K562 (cell line): Measurements from ENCODE around the gene SLC2A13. TPM values are rescaled to one million over a fixed set of nuclear protein-coding genes. Genes with fewer than 3 reads are reported as not detected.
A peak's percentile ranks its signal among the peaks of the same experiment; 100 is the strongest.

Experiments used
- DEAF1 ChIP-seq: fragments of 450-650 bp; formaldehyde crosslinking; IDR thresholded peaks from 2 replicates; pipeline ENCODE4 v1.4.0; 2020; ENCODE audit warnings: mild to moderate bottlenecking, moderate library complexity
- E2F6 ChIP-seq, 2 experiments: IDR thresholded peaks; 2 replicates each; pipeline ENCODE4 v1.6.1; 2011; ENCODE audit warnings: borderline replicate concordance in 1 of 2, control low read depth in 1 of 2, low read depth in 1 of 2, low read length in 1 of 2, mild to moderate bottlenecking in 1 of 2, mixed read lengths in 1 of 2, moderate library complexity in 1 of 2; ENCODE audit not compliant: insufficient read depth in 1 of 2, insufficient read length in 1 of 2, poor library complexity in 1 of 2, severe bottlenecking in 1 of 2; ENCODE audit errors: extremely low read depth in 1 of 2
- HCFC1 ChIP-seq: IDR thresholded peaks from 2 replicates; pipeline ENCODE4 v1.6.1; 2012; ENCODE audit warnings: low read depth, low read length, improper control_type of control experiment
- MGA ChIP-seq: fragments of 450-650 bp; IDR thresholded peaks from 2 replicates; pipeline ENCODE4 v1.6.1; 2016; ENCODE audit warnings: mild to moderate bottlenecking, moderate library complexity
- RAD21 ChIP-seq, 2 experiments: fragments of 250-450 bp in 1 of 2; fragments of 450-650 bp in 1 of 2; sonication (Bioruptor Pico) in 1 of 2; formaldehyde crosslinking in 1 of 2; IDR thresholded peaks in 1 of 2; conservative IDR thresholded peaks in 1 of 2; 2 replicates each; pipeline versions ENCODE4 v1.4.0 to v1.8.0; 2020 to 2022; ENCODE audit warnings: mild to moderate bottlenecking in 2 of 2, moderate library complexity in 1 of 2
- RB1 ChIP-seq: fragments of 450-650 bp; IDR thresholded peaks from 2 replicates; pipeline ENCODE4 v1.6.1; 2017; ENCODE audit warnings: low read depth, mild to moderate bottlenecking
- RBM39 ChIP-seq: fragments of 200-400 bp; formaldehyde crosslinking; optimal IDR thresholded peaks from 2 replicates; pipeline ENCODE3; 2018; ENCODE audit warnings: low read depth, low read length
- XRCC5 ChIP-seq: fragments of 200-400 bp; formaldehyde crosslinking; IDR thresholded peaks from 2 replicates; pipeline ENCODE4 v1.6.1; 2017; ENCODE audit warnings: low read depth, mild to moderate bottlenecking, low read length
- ZNF57 ChIP-seq: fragments of 450-650 bp; formaldehyde crosslinking; IDR thresholded peaks from 2 replicates; pipeline ENCODE4 v1.4.0; 2020; ENCODE audit warnings: mild to moderate bottlenecking, moderate library complexity
- polyA plus RNA-seq, 8 experiments: library from polyadenylated mRNA; depleted of rRNA in 4 of 8; stranded (reverse) in 5 of 8; unstranded in 3 of 8; fragments of >200 nt; fragmentation: Nextera tagmentation in 2 of 8; fragmentation: Illumina TruSeq in 1 of 8; extraction: Ambion mirVana in 2 of 8; extraction: Trizol in 1 of 8; gene quantifications; 2 replicates each; pipeline versions ENCODE4 v1.2.1 to v1.2.3, GENCODE V29; 2011 to 2014; ENCODE audit warnings: inconsistent platforms in 1 of 8, missing spikeins in 1 of 8
- total RNA-seq, 7 experiments: library from RNA; depleted of rRNA in 6 of 7; stranded (reverse); fragments of >200 nt in 6 of 7; fragmentation: Illumina TruSeq in 2 of 7; extraction: Trizol in 2 of 7; gene quantifications; 2 replicates each; pipeline versions ENCODE4 v1.2.1 to v1.2.3, GENCODE V29; 2011 to 2021; ENCODE audit warnings: low replicate concordance in 1 of 7

The SLC2A13 gene
- total and polyA plus RNA-seq, 9 of the 15 experiments (the other 6 are each of a cell fraction or from before 2014, with no cell fraction given), result 1.7 to 12.4 (median 9.0) TPM

- TF ChIP-seq RAD21 (CRISPR knock-in tag; conservative IDR thresholded peaks at IDR 0.05 in 1 of 2, IDR thresholded peaks at IDR 0.05 in 1 of 2) (peak; percentile 75 to 88), MGA (peak; percentile 90), ZNF57 (CRISPR knock-in tag) (no peak), DEAF1 (peak; percentile 72), RB1 (peak; percentile 91), RBM39 (no peak), XRCC5 (peak; percentile 73; the same call in 1 of the 2 replicates), HCFC1 (no peak), E2F6 (IDR thresholded peaks at IDR 0.05; ENCODE audit: borderline replicate concordance in 1 of 2, extremely low read depth in 1 of 2, insufficient read depth in 1 of 2, insufficient read length in 1 of 2, low read depth in 1 of 2, low read length in 1 of 2, poor library complexity in 1 of 2, severe bottlenecking in 1 of 2) (peak; percentile 92 to 96)
These were observed 1.4 kb upstream of the SLC2A13 start (continued) for GRCh38 chr12:40107098-40107802.
